HEK293T (cell line): ENCODE measurements around the gene IGDCC3.

ENCODE experiments used
- ARNT ChIP-seq: fragments of 450-650 bp; IDR thresholded peaks from 2 replicates; pipeline ENCODE4 v1.6.1; 2017; ENCODE audit warnings: mild to moderate bottlenecking
- FOXM1 ChIP-seq: fragments of 450-650 bp; IDR thresholded peaks from 2 replicates; pipeline ENCODE4 v1.6.1; 2017; ENCODE audit warnings: mild to moderate bottlenecking, borderline replicate concordance
- SP1 ChIP-seq: fragments of 450-650 bp; IDR thresholded peaks from 2 replicates; pipeline ENCODE4 v1.6.1; 2017
- SUZ12 ChIP-seq: fragments of 450-650 bp; IDR thresholded peaks from 2 replicates; pipeline ENCODE4 v1.6.1; 2016; ENCODE audit warnings: mild to moderate bottlenecking

DNA sequence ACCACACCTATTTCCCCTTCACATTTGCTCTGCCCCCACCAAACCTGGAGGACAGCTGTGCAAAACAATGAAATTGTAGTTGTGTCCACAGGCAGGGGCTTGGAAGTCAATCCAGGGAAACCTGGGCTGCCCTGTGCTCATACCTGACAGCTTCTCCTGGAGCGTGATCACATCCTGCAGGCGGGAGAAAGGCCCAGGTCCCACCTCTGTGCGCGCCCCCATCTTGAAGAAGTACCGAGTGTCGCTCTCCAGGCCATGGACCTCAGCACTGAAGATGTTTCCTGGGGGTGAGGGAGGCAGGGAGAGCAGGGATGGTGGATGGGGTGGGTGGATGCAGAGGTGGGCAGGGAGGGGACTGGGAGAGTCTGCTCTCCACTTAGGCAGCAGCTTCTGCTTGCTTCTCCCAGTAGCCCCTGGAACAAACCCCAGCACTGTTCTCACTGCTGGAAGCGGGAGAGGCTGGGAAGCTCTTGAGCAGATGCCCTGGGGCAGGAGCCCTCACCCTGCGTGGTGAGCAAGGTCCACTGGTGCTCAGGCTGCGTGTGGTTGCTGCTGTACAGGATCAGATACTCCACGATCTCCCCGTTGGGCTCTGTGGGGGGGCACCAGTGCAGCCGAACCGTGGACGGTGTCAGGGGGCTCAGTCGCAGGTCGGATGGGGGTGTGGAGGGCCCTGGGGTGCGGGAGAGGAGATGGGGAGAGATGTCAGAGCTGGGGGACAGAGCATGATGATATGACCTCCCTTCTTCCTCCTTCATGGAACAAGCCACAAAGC lies 10.7 kb upstream of the IGDCC3 start:
- no peak for TF ChIP-seq ARNT
- TF ChIP-seq SP1: no peak
- TF ChIP-seq FOXM1: no peak
- TF ChIP-seq SUZ12: no peak
